Left cardiac atrium (tissue), 4 donors: ENCODE measurements around the gene B3GAT1. TPM values are rescaled to one million over a fixed set of nuclear protein-coding genes. Genes with fewer than 3 reads are reported as not detected.
"Not testable (repeated sequence)": the region's sequence is repeated elsewhere in the genome, so short reads cannot be mapped to it uniquely, and the experiment has no call there.

Experiments used
- ATAC-seq, 2 donors: fragments of 200-7000 bp; cut with Tn5 transposase; one replicate each; pipeline ENCODE4 v1.9.1; 2020; ENCODE audit warnings: mild to moderate bottlenecking in 2 of 2, moderate library complexity in 2 of 2
- DNase-seq: peaks from one replicate; pipeline ENCODE4 v3.0.0-alpha.2; 2020
- intact Hi-C, 2 donors: fragments of 100-400 bp; cut with DNase I; formaldehyde crosslinking; loops; one replicate each; pipeline versions ENCODE4 v1.14.1 to v1.15.1; 2022 to 2023
- total RNA-seq, 2 donors: library from RNA; stranded (reverse); fragmentation: NEBNext Ultra II Directional; extraction: Animal tissue kit (Norgen Biotek cat#: 25700); gene quantifications; one replicate each; pipeline ENCODE4 v1.2.1, GENCODE V29; 2021
- donor health status: DM: no; HTN: yes; CAD: no.
- donor health status: DM: no; HTN: yes; CAD: no; lungs with severe emphysema.
- donor health status: DM: yes; HTN: yes; CAD: no.
- donor health status: Dilated cardiomyopathy.

B3GAT1 gene
- total RNA-seq, 2 donors from 2014 or later, result 0.08 to 0.35 TPM

- intact Hi-C loops, result no loop called here
- peak in 1 of 2 donors; percentile 55 for ATAC-seq
- no peak for DNase-seq
Measured at GRCh38 chr11:134346101-134346975, 65.7 kb downstream of the B3GAT1 start.

- intact Hi-C loops, result no loop called here
- ATAC-seq, result no peak
- no peak for DNase-seq
Measured at GRCh38 chr11:134345237-134345550, 66.8 kb downstream of the B3GAT1 start.

- DNase-seq, intact Hi-C loops: not testable (repeated sequence)
- peak in 1 of 2 donors; percentile 24 for ATAC-seq
Measured at GRCh38 chr11:134344497-134345236, 67.4 kb downstream of the B3GAT1 start.

GRCh38 chr11:134343646-134344045 lies 68.4 kb downstream of the B3GAT1 start:
- ATAC-seq, result no peak
- intact Hi-C loops, result no loop called here
- DNase-seq, result no peak

GRCh38 chr11:134342572-134343340 lies 69.3 kb downstream of the B3GAT1 start:
- ATAC-seq (no peak), DNase-seq (no peak)
- intact Hi-C loops, result no loop called here

- DNase-seq, result no peak
- ATAC-seq, result no peak
- intact Hi-C loops, result no loop called here
Measured at GRCh38 chr11:134341805-134342571, 70.1 kb downstream of the B3GAT1 start.

GRCh38 chr11:134340354-134340964 lies 71.6 kb downstream of the B3GAT1 start:
- intact Hi-C loops, result no loop called here

GRCh38 chr11:134339756-134340155 lies 72.3 kb downstream of the B3GAT1 start:
- intact Hi-C loops, result no loop called here
- DNase-seq, result no peak
- no peak for ATAC-seq

More at GRCh38 chr11:134340354-134340964, 71.6 kb downstream of the B3GAT1 start:
- DNase-seq (no peak), ATAC-seq (no peak)

- ATAC-seq (no peak), DNase-seq (no peak)
- intact Hi-C loops, result no loop called here
Measured at GRCh38 chr11:134338654-134339053, 73.4 kb downstream of the B3GAT1 start.

- ATAC-seq (no peak), DNase-seq (no peak)
- intact Hi-C loops, result no loop called here
Measured at GRCh38 chr11:134338068-134338467, 74.0 kb downstream of the B3GAT1 start.

GRCh38 chr11:134337051-134337450 lies 75.0 kb downstream of the B3GAT1 start:
- intact Hi-C loops, result no loop called here
- no peak for ATAC-seq
- DNase-seq, result no peak

GRCh38 chr11:134334796-134335571 lies 77.1 kb downstream of the B3GAT1 start:
- no peak for DNase-seq
- intact Hi-C loops, result no loop called here
- no peak for ATAC-seq

GRCh38 chr11:134333946-134334345 lies 78.1 kb downstream of the B3GAT1 start:
- no peak for ATAC-seq
- no peak for DNase-seq
- intact Hi-C loops, result no loop called here

GRCh38 chr11:134333312-134333711 lies 78.7 kb downstream of the B3GAT1 start:
- DNase-seq, result no peak
- no peak for ATAC-seq
- intact Hi-C loops, result no loop called here

- ATAC-seq (no peak), DNase-seq (no peak)
- intact Hi-C loops, result no loop called here
Measured at GRCh38 chr11:134332782-134333181, 79.3 kb downstream of the B3GAT1 start.

GRCh38 chr11:134332189-134332631 lies 79.8 kb downstream of the B3GAT1 start:
- intact Hi-C loops, result no loop called here
- no peak for DNase-seq
- ATAC-seq, result peak; percentile 14 to 37

GRCh38 chr11:134331354-134332188 lies 80.5 kb downstream of the B3GAT1 start, which contains the start of gene GLB1L2:
GLB1L2 (plus strand) TSS chr11:134331988; CDS start chr11:134332062, 74 bp downstream.
- ATAC-seq, result peak; percentile 97
- intact Hi-C loops, result no loop called here
- peak; percentile 76 for DNase-seq
